ENCODE measurements around the gene ADAMTS17. TPM values are rescaled to one million over a fixed set of nuclear protein-coding genes. Genes with fewer than 3 reads are reported as not detected.

The ADAMTS17 gene
- total RNA-seq, 1 experiment from 2014 or later = 1.5 TPM

DNA sequence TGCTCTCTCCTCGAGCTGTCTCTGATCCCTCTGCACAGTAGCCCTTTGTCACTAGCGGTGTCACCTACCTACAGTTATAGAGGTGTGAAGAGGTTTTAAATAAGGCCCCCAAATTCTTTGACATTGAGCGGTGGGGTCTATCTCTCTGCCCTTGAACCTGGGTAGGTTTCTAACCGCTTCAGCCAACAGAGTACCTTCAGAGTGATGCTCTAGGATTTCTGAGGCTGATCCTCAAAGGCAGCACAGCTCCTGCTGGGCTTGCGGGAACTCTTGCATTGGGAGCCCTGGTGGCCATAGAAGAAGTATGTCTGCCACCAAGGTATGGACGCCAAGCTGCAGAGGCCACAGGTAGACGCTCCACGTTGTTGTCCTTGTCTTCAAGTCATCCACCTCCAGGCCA, 35.7 kb downstream of the ADAMTS17 start:
- Mint-ChIP-seq H3K9me3 (ENCODE audit: unreplicated experiment) (peaks cover 24% of the 10 kb centered on the region), H3K36me3 (ENCODE audit: insufficient read depth, unreplicated experiment) (no peaks in the 10 kb centered on the region), H3K4me3 (ENCODE audit: unreplicated experiment) (no peak overlapping the region), H3K27me3 (ENCODE audit: insufficient read depth, unreplicated experiment) (no peaks in the 10 kb centered on the region), H3K27ac (ENCODE audit: unreplicated experiment) (no peak overlapping the region), H3K4me1 (ENCODE audit: low read depth, unreplicated experiment) (no peaks in the 10 kb centered on the region)
- no peak for DNase-seq
- no TSS peak for BruUV-seq (replicated peaks)
- CTCF ChIA-PET = no interaction called here
- H3K4me3 ChIP-seq (ENCODE audit: low read depth, low read length) = no peak overlapping the region
- no peaks in the 10 kb centered on the region for H3K27me3 ChIP-seq (replicated peaks; ENCODE audit: control insufficient read depth, insufficient read depth, low read length)
- no peaks in the 10 kb centered on the region for H3K36me3 ChIP-seq (ENCODE audit: control insufficient read depth, insufficient read depth, low read length)
- TF ChIP-seq, protein P1, sequence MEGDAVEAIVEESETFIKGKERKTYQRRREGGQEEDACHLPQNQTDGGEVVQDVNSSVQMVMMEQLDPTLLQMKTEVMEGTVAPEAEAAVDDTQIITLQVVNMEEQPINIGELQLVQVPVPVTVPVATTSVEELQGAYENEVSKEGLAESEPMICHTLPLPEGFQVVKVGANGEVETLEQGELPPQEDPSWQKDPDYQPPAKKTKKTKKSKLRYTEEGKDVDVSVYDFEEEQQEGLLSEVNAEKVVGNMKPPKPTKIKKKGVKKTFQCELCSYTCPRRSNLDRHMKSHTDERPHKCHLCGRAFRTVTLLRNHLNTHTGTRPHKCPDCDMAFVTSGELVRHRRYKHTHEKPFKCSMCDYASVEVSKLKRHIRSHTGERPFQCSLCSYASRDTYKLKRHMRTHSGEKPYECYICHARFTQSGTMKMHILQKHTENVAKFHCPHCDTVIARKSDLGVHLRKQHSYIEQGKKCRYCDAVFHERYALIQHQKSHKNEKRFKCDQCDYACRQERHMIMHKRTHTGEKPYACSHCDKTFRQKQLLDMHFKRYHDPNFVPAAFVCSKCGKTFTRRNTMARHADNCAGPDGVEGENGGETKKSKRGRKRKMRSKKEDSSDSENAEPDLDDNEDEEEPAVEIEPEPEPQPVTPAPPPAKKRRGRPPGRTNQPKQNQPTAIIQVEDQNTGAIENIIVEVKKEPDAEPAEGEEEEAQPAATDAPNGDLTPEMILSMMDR (IDR thresholded peaks at IDR 0.05; ENCODE audit: insufficient read depth in 1 of 2, low read depth in 1 of 2, low read length in 1 of 2, severe bottlenecking in 1 of 2, unreplicated experiment in 1 of 2) = no peak
- POLR2A ChIA-PET = no interaction called here
- intact Hi-C loops (cut with micrococcal nuclease; ENCODE audit: unreplicated experiment) = no loop called here
- H3K4me1 ChIP-seq = no peaks in the 10 kb centered on the region
- no peaks in the 10 kb centered on the region for H3K9me3 ChIP-seq

DNA sequence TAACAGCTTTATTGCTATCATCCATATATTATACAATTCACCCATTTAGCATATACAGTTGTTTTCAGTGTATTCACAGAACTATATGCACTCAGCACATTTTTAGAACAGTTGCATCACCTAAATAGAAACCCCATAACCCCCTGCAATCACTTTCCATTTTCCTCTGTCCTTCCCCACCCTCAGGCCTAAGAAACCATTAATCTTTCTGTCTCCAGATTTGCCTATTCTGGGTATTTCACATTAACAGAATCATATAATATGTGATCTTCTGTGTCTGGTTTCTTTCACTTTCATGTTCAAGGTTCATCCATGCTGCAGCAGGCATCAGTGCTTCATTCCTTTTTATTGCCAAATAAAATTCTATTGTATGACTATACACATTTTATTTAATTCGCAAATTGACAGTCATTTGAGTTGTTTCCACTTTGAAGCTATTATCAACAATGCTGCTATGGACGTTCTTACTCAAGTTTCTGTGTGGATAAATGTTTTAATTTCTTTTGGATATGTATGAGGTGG, 39.8 kb downstream of the ADAMTS17 start:
- Mint-ChIP-seq H3K4me3 (ENCODE audit: unreplicated experiment) (no peak overlapping the region), H3K27me3 (ENCODE audit: insufficient read depth, unreplicated experiment) (no peaks in the 10 kb centered on the region), H3K4me1 (ENCODE audit: low read depth, unreplicated experiment) (no peaks in the 10 kb centered on the region), H3K36me3 (ENCODE audit: insufficient read depth, unreplicated experiment) (no peaks in the 10 kb centered on the region), H3K27ac (ENCODE audit: unreplicated experiment) (no peak overlapping the region), H3K9me3 (ENCODE audit: unreplicated experiment) (peaks cover 34% of the 10 kb centered on the region)
- Histone ChIP-seq H3K4me3 (ENCODE audit: low read depth, low read length) (no peak overlapping the region), H3K9me3 (no peaks in the 10 kb centered on the region), H3K27me3 (replicated peaks; ENCODE audit: control insufficient read depth, insufficient read depth, low read length) (no peaks in the 10 kb centered on the region), H3K4me1 (no peaks in the 10 kb centered on the region), H3K36me3 (ENCODE audit: control insufficient read depth, insufficient read depth, low read length) (no peaks in the 10 kb centered on the region)
- no peak for DNase-seq
- no TSS peak for BruUV-seq (replicated peaks)
- intact Hi-C loops (cut with micrococcal nuclease; ENCODE audit: unreplicated experiment) = no loop called here
- TF ChIP-seq, protein P1 (IDR thresholded peaks at IDR 0.05; ENCODE audit: insufficient read depth in 1 of 2, low read depth in 1 of 2, low read length in 1 of 2, severe bottlenecking in 1 of 2, unreplicated experiment in 1 of 2) = no peak
- ChIA-PET POLR2A (no interaction called here), CTCF (no interaction called here)

GRCh38 chr15:100298257-100298656, 43.5 kb downstream of the ADAMTS17 start:
- Mint-ChIP-seq H3K4me3 (ENCODE audit: unreplicated experiment) (no peak overlapping the region), H3K27me3 (ENCODE audit: insufficient read depth, unreplicated experiment) (no peaks in the 10 kb centered on the region)
- CTCF ChIA-PET = no interaction called here

More at GRCh38 chr15:100298257-100298656, 43.5 kb downstream of the ADAMTS17 start:
- Histone ChIP-seq H3K9me3 (no peaks in the 10 kb centered on the region), H3K36me3 (ENCODE audit: control insufficient read depth, insufficient read depth, low read length) (no peaks in the 10 kb centered on the region), H3K4me1 (no peaks in the 10 kb centered on the region), H3K27me3 (replicated peaks; ENCODE audit: control insufficient read depth, insufficient read depth, low read length) (no peaks in the 10 kb centered on the region), H3K4me3 (ENCODE audit: low read depth, low read length) (no peak overlapping the region)
- intact Hi-C loops (cut with micrococcal nuclease; ENCODE audit: unreplicated experiment) = no loop called here
- Mint-ChIP-seq H3K36me3 (ENCODE audit: insufficient read depth, unreplicated experiment) (no peaks in the 10 kb centered on the region), H3K27ac (ENCODE audit: unreplicated experiment) (no peak overlapping the region), H3K4me1 (ENCODE audit: low read depth, unreplicated experiment) (no peaks in the 10 kb centered on the region), H3K9me3 (ENCODE audit: unreplicated experiment) (peaks cover 30% of the 10 kb centered on the region)
- no TSS peak for BruUV-seq (replicated peaks)
- TF ChIP-seq, protein P1 (IDR thresholded peaks at IDR 0.05; ENCODE audit: insufficient read depth in 1 of 2, low read depth in 1 of 2, low read length in 1 of 2, severe bottlenecking in 1 of 2, unreplicated experiment in 1 of 2) = no peak
- POLR2A ChIA-PET = no interaction called here
- DNase-seq = no peak
